HG03196 (cell line): Measurements from ENCODE around the gene TBX3.

Experiments used
- ATAC-seq: cut with Tn5 transposase; IDR thresholded peaks from one replicate; pipeline ENCODE4 v1.9.1; 2021; ENCODE audit not compliant: unreplicated experiment

Gene TBX3

DNA sequence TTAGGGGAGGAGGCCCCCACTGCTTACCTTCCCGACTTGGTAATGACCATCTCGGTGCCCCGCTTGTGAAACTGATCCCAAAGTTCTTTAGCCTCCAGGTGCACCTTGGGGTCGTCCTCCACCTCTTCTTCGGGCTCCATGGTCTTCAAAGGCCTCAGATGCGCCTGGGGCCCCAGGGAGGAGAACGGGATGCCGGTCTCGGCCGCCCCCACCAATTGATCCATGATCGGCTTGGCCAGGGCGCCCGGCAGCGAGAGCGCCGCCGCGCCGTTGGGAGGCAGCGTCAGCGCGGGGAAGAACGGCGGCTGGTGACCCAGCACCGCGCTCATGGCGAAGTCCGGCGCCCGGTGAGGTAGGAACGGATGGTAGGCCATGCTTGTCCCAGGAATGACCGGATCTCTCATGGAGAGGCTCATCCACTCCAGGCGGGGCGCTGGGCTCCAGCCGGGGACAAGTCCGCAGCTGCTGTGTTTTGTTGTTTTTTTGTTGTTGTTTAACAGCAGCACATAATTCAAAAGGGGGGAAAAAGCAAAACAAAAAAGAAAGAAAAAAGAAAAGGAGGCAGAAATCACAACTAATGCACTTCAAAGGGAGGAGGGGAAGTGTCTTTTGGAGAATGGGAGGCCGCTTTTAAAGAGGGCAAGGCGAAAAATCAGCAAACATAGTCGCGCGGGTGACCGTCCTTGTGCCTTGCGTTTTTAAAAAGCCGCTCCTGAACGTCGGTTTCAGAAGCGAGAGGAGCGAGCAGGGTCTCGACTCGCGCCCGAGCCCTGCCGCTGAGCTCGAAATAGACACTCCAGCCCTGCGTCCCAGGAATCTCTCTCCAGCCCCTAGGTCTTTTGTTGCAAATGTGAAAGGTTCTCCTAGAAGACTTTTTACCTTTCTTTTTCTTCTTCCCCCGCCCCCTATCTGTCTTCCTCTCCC, 928 bp downstream of the TBX3 start:
- ATAC-seq, result no peak

DNA sequence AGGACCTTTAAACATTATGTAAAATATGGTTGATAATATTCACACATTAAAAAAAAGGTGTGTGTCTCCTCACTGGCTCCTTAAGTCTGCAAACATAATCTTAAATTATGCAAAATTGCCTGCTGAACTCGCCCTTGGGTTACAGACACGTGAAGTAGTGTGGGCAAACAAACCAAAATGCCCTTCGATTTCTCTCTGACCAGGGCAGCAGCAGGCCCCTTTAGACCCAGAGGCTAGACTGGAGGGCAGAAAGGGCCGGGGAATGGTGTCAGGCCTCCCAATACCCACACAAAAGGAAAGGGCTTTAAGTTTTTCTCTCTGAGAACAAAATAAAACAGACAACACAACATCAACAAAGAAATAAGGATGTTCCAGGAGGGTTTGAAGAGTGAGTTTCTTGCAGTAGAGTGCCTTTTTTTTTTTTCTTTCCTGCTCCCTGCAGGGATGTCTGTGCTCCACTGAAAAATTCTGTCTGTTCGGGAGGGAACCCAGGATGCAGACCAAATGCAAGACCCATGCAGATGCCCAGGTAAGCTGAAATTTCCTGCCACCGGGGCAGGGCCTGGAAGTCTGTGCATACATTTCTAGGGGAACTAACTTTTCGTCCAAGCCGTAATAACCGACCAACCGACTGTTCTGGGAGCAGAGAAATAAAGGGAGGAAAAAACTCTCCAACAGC, 1.7 kb downstream of the TBX3 start:
- no peak for ATAC-seq

DNA sequence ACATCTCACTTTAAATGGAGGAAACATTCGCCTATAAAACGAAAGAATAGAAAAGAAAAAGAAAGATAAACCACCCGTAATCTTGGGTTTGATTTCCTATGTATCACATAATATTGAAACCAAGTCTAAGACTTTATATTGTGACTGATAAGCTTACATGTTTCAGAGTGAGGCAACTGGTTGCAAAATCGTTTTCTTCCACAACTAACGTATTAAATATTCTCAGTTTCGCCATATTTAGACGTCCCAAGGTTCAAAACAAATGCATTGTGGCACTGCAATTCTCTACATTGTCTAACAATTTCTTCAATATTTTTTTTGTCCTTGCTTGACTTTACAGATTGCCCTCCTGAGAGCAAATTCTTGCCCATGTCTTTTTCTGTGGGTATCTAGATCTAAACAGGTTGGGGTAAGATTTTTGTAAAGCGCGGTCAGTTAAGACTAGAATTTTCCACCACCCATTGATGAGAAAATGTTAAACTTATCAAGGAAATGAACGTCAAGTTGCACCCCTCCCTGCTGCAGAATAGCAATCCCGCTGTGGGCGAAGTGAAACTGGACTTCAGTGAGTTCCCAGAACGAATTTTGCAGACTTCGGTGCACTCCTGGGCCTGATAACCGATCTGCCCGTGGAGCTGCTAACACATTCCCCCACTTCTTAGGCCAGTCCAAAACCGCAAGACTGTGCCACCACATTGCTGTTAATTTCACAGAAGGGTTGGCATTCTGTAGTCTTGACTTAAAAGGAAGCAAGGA, 2.7 kb downstream of the TBX3 start:
- no peak for ATAC-seq

DNA sequence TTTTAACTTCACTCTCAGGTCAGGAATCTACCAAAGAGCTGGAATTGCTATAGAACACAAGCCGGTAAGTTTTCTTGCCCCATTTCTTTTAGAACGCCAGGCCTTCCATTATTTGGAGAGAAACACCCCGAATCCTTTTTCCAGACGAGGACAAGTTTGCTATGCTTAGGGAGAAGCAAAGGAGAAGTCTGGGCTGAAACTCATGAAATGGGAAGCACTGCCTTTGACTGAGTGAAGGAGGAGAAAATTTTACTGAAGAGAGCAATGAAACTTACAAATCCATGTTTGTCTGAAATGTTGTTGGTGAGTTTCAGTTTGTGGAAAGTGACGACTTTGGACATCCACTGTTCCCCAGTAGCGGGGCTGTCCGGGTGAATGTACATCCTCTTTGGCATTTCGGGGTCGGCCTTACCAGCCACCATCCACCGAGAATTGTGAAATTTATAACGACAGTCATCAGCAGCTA, 3.3 kb downstream of the TBX3 start:
- no peak for ATAC-seq

DNA sequence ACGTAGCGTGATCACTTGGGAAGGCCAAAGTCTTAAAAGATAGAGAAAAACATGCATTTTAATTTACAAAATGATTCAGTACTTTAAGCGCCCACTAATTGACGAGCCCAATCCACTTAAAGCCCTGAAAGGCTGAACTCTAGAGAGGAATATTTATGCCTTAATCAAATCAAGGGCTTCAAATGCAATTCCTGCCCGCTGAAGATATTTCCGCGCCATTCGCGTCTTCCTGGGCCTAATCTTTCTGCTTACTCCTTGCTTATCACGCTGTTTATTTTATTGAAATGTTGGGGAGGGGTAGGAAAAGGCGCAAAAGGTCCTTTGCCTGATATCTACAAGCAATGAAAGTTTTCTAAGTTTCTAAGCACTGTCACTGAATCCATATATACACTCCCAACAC, 4.0 kb downstream of the TBX3 start:
- no peak for ATAC-seq

DNA sequence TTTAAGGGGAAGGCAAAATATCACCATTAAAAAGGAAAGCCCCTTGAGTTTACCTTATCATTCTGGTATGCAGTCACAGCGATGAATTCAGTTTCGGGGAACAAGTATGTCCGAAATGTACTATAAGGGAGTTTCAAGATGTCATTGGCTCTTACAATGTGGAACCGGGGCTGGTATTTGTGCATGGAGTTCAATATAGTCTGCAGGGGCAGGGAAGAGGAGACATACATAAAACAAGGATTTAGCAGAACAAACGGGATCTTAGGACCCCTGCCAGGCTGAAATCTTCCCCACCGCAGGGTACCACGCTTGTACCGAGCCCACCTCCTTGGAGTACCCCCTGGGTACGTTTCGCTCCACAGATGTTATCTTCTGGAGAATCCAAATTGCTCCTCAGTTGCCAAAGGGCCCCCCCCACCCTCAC, 4.5 kb downstream of the TBX3 start:
- ATAC-seq, result no peak

DNA sequence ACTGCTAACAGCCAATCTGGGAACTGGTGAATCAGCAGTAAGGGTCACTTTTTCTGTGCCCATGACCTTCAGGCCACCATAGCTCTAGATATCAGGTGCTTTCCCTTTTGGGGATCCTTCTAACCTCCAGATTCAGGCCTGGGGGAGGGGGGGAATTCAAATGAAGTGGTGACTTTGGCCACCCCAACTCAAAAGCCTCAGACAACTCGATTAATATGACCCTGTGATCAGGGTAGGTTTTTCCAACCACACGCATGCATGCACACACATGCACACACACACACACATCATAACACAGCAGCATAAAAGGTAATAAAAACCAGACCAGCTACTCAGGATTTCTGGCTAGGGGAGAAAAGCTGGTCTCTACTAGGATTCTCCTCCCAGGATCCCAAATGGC, 5.3 kb downstream of the TBX3 start:
- no peak for ATAC-seq

DNA sequence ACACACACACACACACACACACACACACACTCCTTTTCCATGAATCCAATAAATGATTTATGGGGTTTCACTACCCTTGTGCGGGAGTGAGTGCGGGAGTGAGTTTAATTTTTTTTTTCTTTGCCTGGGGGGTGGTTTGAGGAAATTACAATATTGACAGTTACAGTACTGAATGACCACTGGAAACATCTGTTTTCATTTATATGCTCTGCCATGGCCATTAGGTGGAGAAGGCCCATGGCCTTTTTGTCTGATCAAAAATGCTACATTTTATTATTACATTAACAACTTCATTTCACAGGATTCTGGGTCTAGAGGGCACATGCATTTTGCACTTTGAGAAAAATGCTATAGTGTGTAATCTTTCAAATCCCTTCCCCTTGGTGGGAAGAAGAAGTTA, 5.9 kb downstream of the TBX3 start:
- ATAC-seq, result no peak

DNA sequence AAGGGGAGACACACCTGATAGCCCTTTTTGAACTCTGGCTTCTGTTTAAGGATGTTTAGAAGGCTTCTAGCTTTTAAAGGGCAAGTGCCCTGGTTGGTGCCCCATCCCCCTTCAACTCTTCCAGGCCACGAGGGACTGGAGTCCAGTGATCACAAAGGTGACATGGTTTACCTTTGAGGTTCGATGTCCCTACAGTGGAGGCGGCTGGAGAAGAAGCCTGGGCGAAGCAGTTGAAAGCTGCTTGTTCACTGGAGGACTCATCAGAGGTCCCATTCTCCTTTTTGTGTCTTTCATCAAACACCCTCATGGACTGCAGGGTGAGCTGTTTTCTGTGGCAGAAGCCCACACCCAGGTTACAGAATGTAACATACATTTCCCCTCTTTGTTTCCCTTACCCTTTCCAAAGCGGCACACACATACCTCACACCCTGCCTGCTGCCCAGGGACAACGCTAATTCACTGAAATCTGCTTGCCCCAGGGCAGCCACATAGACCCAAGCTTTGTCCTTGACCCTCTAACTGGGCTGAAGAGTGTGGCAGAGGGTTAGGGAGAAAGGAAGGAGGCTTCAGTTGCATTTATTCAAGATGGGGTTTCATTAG, 7.7 kb downstream of the TBX3 start:
- ATAC-seq, result no peak

DNA sequence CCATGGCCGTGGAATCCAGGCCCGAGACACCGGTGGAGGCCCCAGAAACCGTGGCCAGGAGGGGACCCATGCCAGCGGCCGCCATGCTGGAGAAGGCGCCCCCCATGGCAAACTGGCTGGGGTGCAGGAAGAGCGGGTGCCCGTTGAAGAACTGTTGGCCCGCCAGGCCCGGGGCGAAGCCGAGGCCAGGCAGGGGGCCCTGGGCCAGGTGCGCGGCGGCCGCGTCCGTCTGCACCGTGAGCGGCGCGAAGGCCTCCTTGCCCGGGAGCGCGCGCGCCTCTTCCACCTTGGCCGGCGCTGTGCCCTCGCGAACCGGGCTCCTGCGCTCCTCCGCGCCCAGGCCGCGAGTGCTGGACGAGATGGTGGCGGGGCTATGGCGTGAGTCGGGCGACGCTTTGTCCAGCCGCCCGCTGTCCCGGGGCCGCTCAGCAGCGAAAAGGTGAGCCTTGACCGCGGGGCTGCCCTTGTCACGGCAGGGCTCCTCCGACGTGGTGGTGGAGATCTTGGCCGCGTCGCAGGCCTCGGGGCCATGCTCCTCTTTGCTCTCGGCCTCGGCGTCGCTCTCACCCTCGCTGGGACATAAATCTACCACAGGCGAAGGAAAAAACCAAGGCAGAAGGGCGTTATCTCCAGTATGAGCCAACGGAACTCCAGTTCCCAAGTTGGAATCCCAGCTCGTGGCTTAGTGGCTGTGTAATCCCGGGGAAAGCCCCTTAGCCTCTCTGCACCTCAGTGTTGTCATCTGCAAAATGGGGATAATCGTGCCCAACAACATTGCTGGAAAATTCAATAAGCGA, 9.5 kb downstream of the TBX3 start:
- ATAC-seq, result no peak

DNA sequence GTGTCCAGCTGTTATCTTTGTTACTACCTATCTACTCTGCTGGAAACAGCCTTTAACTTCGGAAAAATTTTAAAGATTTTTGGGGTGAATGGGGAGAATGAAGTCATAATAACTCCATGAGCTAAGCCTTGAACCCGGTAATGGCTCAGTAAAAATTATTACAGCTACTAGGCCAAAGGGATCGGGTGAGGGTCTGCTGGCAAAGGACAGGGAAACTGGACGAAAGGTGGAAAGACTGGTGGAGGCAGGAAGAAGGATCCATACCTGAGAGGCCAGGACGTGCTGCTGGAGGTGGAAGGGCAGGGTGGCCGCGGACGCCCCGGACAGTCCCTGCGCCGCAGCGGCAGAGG, 10.1 kb downstream of the TBX3 start:
- ATAC-seq, result no peak

DNA sequence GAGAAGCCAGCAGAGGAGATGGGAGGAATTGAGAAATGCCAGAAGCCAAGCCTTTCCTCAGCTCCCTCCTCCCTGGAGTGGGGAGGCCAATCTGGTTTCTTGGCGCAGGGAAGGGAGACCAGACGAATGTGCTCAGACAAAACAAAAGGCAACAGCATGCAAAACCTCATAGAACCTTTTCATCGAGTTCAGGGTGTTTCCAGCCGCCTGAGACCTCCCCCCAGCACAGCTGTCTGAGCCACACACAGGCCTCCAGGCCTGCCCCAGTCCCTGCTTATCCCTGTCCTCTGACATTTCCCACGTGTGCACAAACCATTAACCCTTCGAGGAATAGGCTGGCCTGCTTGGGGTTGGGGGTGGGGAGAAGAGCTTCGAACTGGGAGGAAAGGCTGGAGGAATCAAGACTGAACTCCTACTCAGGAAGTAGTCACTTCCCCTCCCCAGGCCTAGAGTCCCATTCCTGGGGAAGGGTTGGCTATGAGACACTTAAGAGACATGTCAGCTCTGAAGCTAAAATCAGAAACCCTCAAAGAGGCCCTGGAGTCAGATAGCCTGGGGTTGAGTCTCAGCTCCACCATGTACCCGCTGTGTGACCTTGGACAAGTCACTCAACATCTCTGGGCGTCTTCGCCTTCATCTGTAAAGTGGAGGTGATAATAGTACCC, 10.7 kb downstream of the TBX3 start:
- ATAC-seq, result no peak

DNA sequence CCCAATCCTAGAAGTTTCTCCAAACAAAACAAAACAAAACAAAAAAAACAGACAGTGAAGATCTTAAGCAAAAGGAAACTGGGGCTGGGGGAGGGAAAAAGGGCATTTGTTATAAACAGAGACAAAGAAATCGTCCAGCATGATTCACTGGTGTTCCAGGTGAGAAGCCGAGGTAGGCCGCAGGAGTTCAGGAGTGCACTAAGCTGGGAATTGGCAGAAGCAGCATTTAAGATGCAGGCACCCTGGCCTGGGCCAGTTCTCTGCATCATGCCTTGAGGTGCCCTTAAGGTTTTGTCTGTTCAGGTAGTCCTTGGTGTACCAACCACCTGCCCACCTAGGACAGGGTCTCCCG, 11.2 kb downstream of the TBX3 start:
- ATAC-seq, result no peak

DNA sequence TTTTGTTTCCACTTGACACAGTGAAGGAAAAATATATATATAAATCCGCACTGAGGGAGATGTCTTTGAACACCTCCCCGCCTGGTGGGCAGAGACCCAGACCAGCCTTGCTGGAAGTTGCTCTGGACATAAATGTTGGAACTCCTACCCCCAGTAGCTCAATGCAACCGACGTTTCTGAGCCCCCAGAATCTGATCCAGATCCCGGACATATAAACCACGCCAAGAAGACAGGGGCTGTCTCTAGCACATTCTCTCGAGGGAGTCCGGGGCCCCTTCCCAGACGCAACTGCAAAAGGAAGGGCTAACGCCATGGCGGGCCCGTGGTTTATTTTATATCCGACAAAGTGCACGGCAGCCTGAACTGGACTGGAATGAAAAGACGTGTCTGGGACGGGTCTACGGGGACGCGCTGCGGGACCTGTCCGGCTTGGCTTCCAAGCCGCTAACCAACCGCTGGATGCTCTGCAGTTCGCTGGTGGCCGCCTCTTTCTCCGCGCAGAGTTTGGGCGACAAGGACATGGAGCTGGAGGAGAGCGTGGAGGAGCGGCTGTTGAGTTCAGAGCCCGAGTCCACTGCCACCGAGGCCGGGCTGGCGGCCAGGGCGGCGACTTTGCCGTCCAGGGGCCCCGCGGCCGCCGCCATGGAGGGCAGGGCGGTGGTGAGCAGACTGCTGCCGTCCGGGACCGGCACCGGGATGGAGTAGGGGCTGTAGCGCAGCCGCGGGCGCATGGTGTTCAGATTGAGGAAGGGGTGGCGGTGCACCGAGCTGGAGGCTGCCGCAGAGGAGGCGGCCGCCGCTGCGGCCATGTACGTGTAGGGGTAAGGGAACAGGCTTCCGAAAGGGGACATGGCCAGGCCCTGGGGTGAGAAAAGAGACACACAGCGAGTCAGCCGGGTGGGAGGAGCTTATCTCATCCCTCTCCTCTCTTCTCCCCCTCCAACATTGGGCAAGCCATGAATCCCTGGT, 12.2 kb downstream of the TBX3 start:
- no peak for ATAC-seq

DNA sequence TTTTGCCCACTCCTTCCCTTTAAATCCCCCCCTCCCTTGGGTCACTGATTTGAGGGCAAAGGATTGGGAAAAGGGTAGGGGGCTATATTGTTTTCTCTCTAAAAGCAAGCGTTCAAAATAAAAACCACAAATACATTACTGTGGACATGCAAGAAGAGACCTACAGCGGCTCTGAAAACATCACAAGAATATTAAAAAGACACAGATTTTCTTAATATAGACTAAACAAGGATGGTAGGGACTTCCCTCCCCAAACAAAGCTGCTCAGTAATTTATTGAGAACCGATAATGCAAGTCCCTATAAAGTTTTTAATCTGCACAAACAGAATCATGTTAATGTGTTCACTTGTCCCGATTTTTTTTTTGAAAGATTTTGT, 12.9 kb downstream of the TBX3 start:
- no peak for ATAC-seq

DNA sequence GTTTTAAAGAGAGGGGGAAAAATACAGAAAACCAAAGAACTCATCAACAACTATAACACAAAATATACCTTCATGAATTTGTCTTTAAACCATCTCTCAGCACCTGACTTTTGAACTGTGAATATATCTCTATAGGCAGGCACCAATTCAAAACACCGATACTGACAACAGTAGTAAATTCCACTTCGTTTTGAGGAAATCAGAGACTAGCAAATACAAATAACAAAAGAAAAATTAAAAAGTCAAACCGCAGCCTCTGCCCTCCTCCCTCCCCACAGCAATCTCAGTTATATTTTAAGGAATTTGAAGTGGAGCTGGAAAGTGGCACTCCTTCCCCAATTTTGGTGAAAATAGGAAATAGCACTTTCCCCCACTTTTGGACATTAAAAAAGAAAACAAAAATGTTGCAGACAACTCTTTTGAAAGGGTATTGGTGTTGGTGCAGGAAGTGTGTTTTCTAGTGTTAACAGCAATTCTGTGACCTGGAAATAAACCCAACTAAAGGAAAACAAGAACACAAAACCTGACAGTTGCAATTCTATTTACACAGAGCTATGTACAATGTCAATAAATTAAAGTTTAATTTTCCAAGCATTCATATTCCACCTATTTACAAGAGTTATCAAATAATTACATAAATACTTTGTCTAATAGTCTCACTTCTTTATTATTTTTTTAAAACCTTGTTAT, 13.5 kb downstream of the TBX3 start:
- ATAC-seq, result no peak

DNA sequence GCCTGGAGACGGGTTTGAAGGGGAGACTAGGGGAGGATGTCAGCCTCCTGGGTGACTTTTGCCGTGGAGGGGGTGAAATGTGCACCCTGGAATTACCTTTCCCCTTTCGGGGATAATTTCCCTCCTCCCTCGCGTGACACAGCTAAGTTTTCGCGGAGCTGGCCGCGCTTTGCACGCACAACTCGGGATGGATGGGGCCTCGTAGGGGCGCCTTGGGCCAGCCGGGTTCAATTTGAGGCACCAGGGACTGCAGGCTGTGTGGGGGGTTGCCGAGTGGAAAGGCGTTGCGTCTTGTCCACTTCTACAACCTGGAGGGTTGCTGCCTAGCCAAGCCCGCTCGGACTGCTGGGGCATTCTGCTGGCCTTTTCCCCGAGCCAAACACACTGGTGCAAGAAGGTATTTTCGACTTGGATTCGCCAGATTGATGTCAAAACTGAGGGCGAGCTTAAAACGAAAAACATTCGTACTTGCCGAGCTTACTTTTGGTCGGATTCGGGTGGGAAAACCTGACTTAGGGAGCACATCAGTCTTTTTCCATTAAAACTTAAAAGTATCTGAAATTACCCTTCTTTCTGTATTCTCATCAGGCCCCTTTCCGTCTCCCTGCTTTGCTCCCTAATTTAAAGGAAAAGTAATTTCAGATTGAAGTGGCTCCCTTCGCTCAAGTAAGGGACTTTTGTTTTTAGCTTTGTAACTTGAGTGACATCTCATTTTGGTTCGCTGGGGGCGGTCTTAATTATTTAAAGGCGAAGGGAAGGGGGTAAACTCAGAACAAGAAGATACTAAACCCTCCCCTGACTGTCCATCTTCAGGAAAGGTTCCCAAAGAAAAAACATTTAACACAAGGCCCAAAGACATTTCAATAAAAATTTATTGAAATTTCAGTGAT, 14.3 kb downstream of the TBX3 start:
- no peak for ATAC-seq
